Breast epithelium (tissue), 3 donors: ENCODE measurements around the gene SH3GL3.

Experiments used
- POLR2A ChIP-seq: fragments of 450-650 bp; IDR thresholded peaks from one replicate; pipeline ENCODE4 v1.6.1; 2016; ENCODE audit warnings: antibody characterized with exemption, mild to moderate bottlenecking, moderate library complexity
- POLR2AphosphoS5 ChIP-seq, 3 donors: sonication (generic); formaldehyde crosslinking; IDR thresholded peaks; one replicate each; pipeline ENCODE4 v1.6.1; 2017; ENCODE audit warnings: antibody characterized with exemption in 3 of 3
- TF ChIP-seq, protein P1 (sequence below), 3 donors: fragments of 450-650 bp; IDR thresholded peaks; one replicate each; pipeline ENCODE4 v1.5.1; 2016 to 2017; ENCODE audit warnings: antibody characterized with exemption in 3 of 3, mild to moderate bottlenecking in 3 of 3, moderate library complexity in 3 of 3

DNA sequence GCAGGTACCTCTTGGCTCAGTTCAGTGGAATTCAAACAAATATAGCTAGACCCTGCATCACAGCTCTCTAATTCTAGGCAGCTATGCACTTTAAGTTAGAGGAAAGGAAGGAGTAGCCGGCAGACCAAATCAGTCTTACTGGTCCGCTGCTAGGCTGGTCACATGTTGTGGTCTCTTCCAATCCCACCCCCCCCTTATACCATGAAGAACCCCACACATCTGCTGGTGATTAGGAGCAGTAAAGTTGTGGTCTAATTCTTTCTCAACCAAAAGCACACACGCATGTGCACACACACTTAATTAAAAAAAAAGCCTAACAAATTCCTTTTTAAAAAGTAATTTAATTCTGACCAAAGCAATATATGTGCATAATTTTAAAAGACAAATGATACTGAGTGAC lies 16.7 kb upstream of the SH3GL3 start:
- TF ChIP-seq POLR2A (no peak), POLR2AphosphoS5 (IDR thresholded peaks at IDR 0.05) (no peak)
- TF ChIP-seq, protein P1, sequence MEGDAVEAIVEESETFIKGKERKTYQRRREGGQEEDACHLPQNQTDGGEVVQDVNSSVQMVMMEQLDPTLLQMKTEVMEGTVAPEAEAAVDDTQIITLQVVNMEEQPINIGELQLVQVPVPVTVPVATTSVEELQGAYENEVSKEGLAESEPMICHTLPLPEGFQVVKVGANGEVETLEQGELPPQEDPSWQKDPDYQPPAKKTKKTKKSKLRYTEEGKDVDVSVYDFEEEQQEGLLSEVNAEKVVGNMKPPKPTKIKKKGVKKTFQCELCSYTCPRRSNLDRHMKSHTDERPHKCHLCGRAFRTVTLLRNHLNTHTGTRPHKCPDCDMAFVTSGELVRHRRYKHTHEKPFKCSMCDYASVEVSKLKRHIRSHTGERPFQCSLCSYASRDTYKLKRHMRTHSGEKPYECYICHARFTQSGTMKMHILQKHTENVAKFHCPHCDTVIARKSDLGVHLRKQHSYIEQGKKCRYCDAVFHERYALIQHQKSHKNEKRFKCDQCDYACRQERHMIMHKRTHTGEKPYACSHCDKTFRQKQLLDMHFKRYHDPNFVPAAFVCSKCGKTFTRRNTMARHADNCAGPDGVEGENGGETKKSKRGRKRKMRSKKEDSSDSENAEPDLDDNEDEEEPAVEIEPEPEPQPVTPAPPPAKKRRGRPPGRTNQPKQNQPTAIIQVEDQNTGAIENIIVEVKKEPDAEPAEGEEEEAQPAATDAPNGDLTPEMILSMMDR (IDR thresholded peaks at IDR 0.05) = no peak
